ENCODE results near the gene PMS1. TPM values are rescaled to one million over a fixed set of nuclear protein-coding genes. Genes with fewer than 3 reads are reported as not detected.

The PMS1 gene
- total and polyA plus RNA-seq, 12 donors: 4.1 to 17.3 (median 11.5) TPM

DNA sequence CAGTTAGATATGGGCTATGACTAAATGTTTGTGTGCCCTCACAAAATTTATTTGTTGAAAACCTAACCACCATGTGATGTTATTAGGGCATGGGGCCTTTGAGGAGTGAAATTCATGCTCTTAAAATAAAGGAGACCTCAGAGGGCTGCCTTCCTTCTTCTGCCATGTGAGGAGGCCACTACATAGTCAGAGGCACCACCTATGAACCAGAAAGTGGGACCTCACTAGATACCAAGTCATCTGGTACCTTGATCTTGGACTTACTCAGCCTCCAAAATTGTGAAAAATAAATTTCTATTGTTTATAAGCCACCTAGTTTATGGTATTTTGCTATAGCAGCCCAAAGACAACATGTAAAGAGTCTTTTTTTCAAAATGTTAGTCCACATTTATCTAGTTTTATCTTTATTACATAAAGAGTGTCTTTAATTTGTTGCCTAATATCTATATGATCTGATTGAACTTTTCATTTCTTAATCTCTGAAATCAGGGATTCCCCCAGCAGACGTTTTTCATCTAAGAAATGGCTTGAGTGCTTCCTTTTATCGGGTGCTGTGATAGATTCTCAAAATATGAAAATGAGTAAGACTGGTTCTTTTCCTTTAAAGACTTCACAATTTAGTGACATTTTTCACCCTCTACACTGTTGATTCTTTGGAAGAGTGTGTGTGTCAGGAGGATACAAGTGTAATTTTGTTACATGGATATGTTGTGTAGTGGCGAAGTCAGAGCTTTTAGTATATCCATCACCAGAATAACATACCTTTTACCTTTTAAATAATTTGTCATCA lies 34.2 kb downstream of the PMS1 start:
- no peak overlapping the region for H3K27ac ChIP-seq
- H3K4me1 ChIP-seq: no peaks in the 10 kb centered on the region
- DNase-seq (no peak), ATAC-seq (no peak)
- intact Hi-C loops (cut with DNase I): no loop called here
- TF ChIP-seq, protein P1, sequence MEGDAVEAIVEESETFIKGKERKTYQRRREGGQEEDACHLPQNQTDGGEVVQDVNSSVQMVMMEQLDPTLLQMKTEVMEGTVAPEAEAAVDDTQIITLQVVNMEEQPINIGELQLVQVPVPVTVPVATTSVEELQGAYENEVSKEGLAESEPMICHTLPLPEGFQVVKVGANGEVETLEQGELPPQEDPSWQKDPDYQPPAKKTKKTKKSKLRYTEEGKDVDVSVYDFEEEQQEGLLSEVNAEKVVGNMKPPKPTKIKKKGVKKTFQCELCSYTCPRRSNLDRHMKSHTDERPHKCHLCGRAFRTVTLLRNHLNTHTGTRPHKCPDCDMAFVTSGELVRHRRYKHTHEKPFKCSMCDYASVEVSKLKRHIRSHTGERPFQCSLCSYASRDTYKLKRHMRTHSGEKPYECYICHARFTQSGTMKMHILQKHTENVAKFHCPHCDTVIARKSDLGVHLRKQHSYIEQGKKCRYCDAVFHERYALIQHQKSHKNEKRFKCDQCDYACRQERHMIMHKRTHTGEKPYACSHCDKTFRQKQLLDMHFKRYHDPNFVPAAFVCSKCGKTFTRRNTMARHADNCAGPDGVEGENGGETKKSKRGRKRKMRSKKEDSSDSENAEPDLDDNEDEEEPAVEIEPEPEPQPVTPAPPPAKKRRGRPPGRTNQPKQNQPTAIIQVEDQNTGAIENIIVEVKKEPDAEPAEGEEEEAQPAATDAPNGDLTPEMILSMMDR (IDR thresholded peaks at IDR 0.05): no peak
- no peaks in the 10 kb centered on the region for H3K9me3 ChIP-seq
- peaks cover 0 to 56% (median 0%) of the 10 kb centered on the region in 9 donors for H3K36me3 ChIP-seq
- no peaks in the 10 kb centered on the region for H3K27me3 ChIP-seq
- 93 to 95% methylated on average over 3 of the region's 3 CpGs for WGBS, 2 donors
- no peak overlapping the region for H3K4me3 ChIP-seq

DNA sequence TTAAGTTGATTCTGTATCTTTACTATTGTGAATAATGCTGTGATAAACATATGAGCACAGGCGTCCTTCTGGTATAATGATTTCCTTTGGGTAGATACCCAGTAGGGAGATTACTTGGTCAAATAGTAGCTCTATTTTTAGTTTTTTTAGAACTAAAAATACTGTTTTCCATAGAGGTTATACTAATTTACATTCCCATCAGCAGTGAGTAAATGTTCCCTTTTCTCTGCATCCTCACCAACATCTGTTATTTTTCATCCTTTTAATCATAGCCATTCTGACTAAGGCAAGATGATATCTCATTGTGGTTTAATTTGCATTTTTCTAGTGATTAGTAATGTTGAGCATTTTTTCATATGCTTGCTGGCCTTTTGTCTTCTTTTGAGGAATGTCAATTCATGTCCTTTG lies 35.1 kb downstream of the PMS1 start:
- intact Hi-C loops (cut with DNase I): no loop called here

DNA sequence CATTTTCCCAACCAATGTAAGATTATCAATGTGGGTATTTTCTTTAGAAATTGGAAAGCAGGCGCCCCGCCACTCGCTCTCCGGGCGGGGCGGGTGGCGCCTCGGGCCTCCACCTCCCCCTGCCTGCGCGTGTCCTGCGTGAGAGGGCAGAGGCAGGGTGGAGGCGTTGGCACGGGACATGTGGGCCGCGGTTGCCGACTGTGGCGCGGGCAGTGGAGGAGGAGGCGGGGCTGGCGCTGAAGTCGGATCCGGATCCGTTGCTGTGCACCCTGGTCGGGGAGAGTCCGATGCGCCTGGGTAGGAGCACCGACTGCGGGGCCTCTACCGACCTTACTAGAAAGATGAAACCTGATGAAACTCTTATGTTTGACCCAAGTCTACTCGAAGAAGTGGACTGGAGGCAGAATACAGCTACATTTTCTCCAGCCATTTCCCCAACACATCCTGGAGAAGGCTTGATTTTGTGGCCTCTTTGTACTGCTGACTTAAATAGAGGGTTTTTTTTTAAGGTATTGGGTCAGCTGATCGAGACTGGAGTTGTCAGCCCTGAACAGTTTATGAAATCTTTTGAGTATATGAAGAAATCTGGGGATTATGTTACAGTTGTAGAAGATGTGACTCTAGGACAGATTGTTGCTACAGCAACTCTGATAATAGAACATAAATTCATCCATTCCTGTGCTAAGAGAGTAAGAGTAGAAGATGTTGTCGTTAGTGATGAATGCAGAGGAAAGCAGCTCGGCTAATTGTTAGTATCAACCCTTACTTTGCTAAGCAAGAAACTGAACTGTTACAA lies 37.9 kb downstream of the PMS1 start:
- H3K9me3 ChIP-seq: no peaks in the 10 kb centered on the region
- no peak for DNase-seq
- intact Hi-C loops (cut with DNase I): no loop called here
- peaks cover 0 to 44% (median 0%) of the 10 kb centered on the region in 9 donors for H3K36me3 ChIP-seq
- no peak overlapping the region for H3K4me3 ChIP-seq
- WGBS, 2 donors: 95 to 97% methylated on average over 33 of the region's 33 CpGs
- ATAC-seq: peak in 1 of 8 donors; percentile 50
- TF ChIP-seq, protein P1 (IDR thresholded peaks at IDR 0.05): no peak
- no peaks in the 10 kb centered on the region for H3K4me1 ChIP-seq
- H3K27me3 ChIP-seq: no peaks in the 10 kb centered on the region
- H3K27ac ChIP-seq: no peak overlapping the region

More for the DNA sequence above, 35.1 kb downstream of the PMS1 start:
- DNase-seq (no peak), ATAC-seq (no peak)
- Histone ChIP-seq H3K4me1 (no peaks in the 10 kb centered on the region), H3K4me3 (no peak overlapping the region), H3K36me3 (peaks cover 0 to 54% (median 0%) of the 10 kb centered on the region in 9 donors), H3K27me3 (no peaks in the 10 kb centered on the region), H3K27ac (no peak overlapping the region), H3K9me3 (no peaks in the 10 kb centered on the region)
- WGBS, 2 donors: 96 to 97% methylated on average over 1 of the region's 1 CpG
- TF ChIP-seq, protein P1 (IDR thresholded peaks at IDR 0.05): no peak

DNA sequence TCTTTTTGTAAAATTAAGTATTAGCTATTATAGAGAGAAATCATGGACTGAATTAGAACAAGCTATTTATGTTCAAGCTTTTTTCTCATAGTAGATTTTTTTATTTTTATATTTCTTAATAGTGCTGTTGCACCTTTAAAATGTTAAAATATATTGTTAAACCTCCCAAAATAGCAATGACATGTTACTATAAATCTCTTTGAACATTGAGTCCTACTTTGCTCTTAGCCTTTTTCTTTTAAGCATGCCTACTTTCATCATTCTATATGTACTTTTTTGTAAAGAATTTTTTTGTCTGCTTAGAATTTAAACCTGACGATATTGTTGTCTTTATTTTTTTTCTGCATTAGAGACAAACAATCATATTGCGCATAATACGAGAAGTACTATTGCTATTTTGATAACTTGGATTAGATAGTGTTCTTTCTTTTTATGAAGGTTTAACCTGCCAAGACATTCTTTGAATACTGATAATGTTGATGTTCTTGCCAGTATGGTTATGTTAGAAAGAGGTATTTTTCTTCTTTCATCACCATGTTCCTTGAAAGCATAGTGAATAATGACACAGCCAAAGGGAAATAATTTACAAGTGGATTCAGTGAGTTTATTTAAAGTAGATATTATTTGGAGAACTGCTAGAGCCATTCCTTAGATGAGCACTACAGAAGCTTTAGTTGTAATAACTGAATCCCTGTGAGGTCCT lies 40.6 kb downstream of the PMS1 start:
- H3K4me1 ChIP-seq: no peaks in the 10 kb centered on the region
- WGBS, 2 donors: 83 to 85% methylated on average over 3 of the region's 3 CpGs
- no peak for DNase-seq
- TF ChIP-seq, protein P1 (IDR thresholded peaks at IDR 0.05): no peak
- H3K27ac ChIP-seq: no peak overlapping the region
- intact Hi-C loops (cut with DNase I): no loop called here
- no peaks in the 10 kb centered on the region for H3K9me3 ChIP-seq
- ATAC-seq: no peak
- H3K36me3 ChIP-seq: peaks cover 0 to 25% (median 0%) of the 10 kb centered on the region in 9 donors
- H3K27me3 ChIP-seq: no peaks in the 10 kb centered on the region
- H3K4me3 ChIP-seq: no peak overlapping the region

Measured in heart right ventricle (tissue), 16 donors.